22Rv1 (cell line): ENCODE data around the gene ZMYM2.
A peak's percentile ranks its signal among the peaks of the same experiment; 100 is the strongest.

ENCODE experiments used
- H3K27ac ChIP-seq: fragments of 450-650 bp; 2 replicates; pipeline ENCODE4 v1.5.1; 2017
- ZFX ChIP-seq: fragments of 450-650 bp; IDR thresholded peaks from 2 replicates; pipeline ENCODE4 v1.6.1; 2017; ENCODE audit warnings: antibody characterized with exemption, borderline replicate concordance
- TF ChIP-seq, protein P1 (sequence below): fragments of 450-650 bp; IDR thresholded peaks from 2 replicates; pipeline ENCODE4 v1.5.1; 2017; ENCODE audit warnings: mild to moderate bottlenecking

ZMYM2 gene

DNA sequence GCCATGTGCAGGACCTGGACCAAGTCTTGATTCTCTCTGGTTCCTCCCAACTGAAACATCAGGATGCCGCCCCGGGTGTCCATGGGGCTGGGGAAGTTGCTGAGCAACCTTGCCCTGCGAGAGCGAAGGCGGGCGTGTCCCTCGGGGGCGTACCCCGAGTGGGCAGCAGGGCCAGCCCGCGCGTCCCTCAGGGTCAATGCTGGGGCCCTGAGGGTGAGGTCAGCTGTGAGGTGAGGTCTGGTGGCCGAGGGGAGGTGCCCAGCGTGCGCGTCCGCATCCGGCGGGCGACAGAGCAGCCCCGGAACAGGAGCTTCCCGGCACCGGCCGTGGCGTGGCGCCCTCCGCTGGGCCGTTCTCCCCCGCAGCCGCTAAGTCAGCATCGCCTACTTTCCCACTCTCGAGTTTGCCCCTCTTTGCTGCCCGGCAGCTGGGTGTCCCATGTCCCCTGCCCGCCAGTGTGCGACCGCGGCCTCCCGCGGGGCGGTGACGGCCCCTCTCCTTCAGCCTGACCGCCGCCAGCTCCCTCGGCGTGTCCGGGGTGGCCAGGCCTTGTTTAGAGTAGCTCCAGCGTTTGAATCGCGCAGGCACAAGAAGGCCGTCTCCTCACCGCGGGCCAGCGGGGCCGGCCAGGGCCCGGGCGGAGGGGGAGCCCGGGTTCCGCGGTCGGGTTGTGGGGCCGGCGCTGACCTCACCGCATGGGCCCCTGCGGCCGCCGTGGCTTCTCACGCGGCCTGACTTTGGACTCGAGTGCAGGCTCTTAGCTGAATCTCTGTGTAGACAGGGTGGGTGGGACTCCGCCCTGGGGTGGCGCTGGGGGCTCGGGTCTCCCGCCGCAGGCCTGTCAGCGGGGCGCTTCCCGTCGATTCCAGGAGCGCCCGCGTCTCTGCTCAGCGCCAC, 169.3 kb downstream of the ZMYM2 start:
- peak overlapping the region; percentile 81 for H3K27ac ChIP-seq
- TF ChIP-seq ZFX: no peak
- TF ChIP-seq, protein P1, sequence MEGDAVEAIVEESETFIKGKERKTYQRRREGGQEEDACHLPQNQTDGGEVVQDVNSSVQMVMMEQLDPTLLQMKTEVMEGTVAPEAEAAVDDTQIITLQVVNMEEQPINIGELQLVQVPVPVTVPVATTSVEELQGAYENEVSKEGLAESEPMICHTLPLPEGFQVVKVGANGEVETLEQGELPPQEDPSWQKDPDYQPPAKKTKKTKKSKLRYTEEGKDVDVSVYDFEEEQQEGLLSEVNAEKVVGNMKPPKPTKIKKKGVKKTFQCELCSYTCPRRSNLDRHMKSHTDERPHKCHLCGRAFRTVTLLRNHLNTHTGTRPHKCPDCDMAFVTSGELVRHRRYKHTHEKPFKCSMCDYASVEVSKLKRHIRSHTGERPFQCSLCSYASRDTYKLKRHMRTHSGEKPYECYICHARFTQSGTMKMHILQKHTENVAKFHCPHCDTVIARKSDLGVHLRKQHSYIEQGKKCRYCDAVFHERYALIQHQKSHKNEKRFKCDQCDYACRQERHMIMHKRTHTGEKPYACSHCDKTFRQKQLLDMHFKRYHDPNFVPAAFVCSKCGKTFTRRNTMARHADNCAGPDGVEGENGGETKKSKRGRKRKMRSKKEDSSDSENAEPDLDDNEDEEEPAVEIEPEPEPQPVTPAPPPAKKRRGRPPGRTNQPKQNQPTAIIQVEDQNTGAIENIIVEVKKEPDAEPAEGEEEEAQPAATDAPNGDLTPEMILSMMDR: peak; percentile 65

DNA sequence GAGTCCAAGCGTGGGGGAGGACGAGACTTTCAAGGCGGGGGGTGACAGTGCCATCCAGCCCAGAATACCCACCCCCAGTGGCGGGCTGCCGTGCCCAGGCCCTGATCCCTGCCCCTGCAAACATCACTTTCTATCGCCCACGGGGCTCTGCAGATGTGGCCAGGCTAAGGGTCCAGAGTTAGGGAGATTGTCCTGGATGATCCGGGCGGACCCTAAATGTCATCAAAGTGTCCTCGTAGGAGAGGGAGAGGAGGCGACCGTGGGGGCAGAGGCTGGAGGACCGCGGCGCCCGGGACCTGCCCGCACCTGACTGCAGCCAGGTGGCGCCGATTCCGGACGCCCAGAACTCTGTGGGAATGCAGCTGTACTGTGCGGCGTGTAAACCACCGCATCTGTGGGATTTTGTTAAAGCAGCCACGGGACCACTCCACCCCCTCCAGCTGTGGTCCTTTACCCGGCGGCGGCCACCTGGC, 170.0 kb downstream of the ZMYM2 start:
- H3K27ac ChIP-seq: peak overlapping the region; percentile 81
- TF ChIP-seq ZFX: no peak
- TF ChIP-seq, protein P1: peak; percentile 78

DNA sequence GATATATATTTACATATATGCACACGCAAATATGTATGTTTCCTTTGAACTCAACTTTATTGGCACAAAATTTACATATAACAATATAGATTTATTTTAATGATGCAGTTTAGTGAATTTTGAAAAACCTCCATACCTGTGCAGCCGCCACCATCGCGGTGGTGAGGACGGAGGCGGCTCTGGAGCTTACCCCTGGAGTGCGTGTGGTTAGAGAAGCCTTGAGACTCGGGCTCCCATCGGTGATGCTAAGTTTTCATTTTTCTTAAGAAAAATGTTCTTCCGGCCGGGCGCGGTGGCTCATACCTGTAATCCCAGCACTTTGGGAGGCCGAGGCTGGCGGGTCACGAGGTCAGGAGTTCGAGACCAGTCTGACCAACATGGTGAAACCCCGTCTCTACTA, 170.5 kb downstream of the ZMYM2 start:
- H3K27ac ChIP-seq: peak overlapping the region; percentile 81; the same call in 1 of the 2 replicates
- TF ChIP-seq, protein P1: no peak
- no peak for TF ChIP-seq ZFX

DNA sequence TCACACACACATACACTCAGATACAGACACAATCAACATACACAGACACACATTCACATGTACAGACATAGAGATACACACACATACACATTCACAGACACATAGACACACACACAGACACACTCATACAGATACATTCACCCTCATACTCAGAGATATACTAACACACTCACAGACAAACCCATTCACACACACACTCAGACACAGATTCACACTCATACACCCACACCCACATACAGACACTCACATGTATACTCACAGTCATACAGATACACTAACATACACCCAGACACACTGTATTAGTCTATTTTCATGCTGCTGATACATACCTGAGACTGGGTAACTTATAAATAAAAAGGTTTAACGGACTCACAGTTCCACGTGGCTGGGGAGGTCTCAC, 171.5 kb downstream of the ZMYM2 start:
- no peak overlapping the region for H3K27ac ChIP-seq
- no peak for TF ChIP-seq ZFX
- TF ChIP-seq, protein P1: no peak

DNA sequence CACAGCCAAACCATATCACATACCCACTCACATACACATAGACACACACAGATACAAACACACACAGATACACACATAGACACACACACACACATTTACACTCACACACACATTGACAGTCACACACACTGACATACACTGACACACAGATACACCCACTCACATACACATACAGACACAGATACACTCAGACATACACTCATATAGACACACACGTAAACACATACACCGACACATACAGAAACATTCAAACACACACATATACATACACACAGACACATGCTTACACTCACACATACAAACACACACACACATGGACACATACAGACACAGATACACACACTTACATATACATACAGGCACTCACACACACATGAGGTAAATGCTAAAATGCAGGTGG, 172.1 kb downstream of the ZMYM2 start:
- no peak overlapping the region for H3K27ac ChIP-seq
- TF ChIP-seq, protein P1: no peak
- no peak for TF ChIP-seq ZFX

DNA sequence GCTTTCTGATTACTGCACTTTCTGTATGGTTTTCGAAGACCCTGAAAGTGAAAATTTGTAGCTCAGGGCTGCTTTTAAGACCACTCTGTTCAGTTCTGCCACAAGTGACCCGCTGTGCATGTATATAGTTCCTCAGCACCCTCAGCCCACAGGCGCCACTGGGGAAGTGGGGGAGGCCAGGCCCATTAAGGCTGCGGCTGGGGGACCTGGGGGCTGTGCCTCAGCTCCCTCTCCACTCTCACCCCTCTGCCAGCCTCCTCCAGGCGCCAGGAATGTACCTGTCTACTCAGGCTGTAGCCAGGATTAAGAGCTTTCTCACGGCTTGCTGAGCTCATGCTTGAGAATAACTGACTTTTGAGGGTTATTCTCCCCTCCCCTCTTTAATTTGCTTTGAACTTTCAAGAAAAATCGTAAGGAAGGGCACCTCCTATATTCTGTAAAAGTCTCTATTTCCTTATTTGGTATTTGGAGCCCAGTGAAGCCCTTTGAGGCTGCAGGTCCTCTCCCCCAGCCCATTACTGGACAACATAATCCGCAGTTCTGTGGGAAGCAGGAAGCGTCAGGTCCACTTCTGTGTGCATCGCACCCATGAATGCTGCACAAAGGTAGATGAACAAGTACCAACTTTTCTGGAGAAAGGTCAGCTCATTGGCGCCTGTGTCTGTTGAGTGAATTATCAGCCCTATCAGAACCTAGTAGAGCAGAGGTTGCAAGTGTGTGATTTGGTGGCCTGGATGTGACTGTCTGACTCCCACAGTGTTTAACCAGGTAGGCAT, 172.7 kb downstream of the ZMYM2 start:
- no peak overlapping the region for H3K27ac ChIP-seq
- no peak for TF ChIP-seq ZFX
- TF ChIP-seq, protein P1: no peak

DNA sequence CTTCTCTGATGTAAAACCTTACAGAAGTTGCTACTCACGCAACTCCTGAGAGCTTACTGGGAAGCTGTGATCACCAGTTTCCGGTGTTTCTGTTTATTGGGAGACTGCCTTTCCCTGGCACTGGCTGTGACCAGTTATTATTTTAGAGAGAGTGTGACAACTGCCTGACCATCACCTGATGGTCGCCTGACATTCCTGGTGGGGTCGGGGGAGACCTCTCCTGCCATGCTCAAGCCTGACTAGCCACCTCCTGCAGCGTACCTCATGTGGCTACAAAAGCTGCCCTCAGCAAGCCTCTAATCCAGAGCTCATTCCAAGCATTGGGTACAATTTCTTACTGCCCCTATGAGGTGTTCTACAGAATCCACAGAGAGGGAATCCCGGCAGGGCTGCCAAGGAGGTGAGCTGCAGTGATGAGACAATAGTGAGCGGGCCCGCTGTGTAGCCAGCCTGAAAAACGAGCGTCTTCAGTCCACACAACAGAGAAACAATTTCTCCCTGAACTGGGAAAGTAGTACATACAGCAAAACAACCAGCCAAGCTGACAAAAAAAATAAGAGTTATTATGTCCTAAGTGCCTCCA, 173.6 kb downstream of the ZMYM2 start:
- no peak for TF ChIP-seq ZFX
- TF ChIP-seq, protein P1: no peak
- no peak overlapping the region for H3K27ac ChIP-seq
